GM21423 (cell line): ENCODE data around the gene USP5.
"Not testable (repeated sequence)": the region's sequence is repeated elsewhere in the genome, so short reads cannot be mapped to it uniquely, and the experiment has no call there.

Experiments
- ATAC-seq: cut with Tn5 transposase; IDR thresholded peaks from one replicate; pipeline ENCODE4 v1.9.1; 2021; ENCODE audit warnings: mild to moderate bottlenecking, moderate library complexity; ENCODE audit not compliant: unreplicated experiment

Gene USP5

GRCh38 chr12:6863033-6863432, 11.1 kb downstream of the USP5 start:
- no peak for ATAC-seq

- no peak for ATAC-seq
These were observed 11.8 kb downstream of the USP5 start for GRCh38 chr12:6863586-6864321.

- not testable (repeated sequence) for ATAC-seq
These were observed 13.4 kb downstream of the USP5 start for GRCh38 chr12:6865307-6865706.

- no peak for ATAC-seq
These were observed 14.4 kb downstream of the USP5 start for GRCh38 chr12:6866163-6866919.

GRCh38 chr12:6866920-6867412, 15.0 kb downstream of the USP5 start:
- ATAC-seq, result no peak

- peak; percentile 55 for ATAC-seq
These were observed 15.7 kb downstream of the USP5 start, which contains the start of gene TPI1 for GRCh38 chr12:6867413-6868210. Gene TPI1, plus strand, starts transcription at chr12:6867531. Its CDS starts 36 bp downstream, at chr12:6867567.

- ATAC-seq, result no peak
These were observed 16.5 kb downstream of the USP5 start for GRCh38 chr12:6868211-6869048.

- no peak for ATAC-seq
These were observed 17.4 kb downstream of the USP5 start for GRCh38 chr12:6869049-6870021.

- ATAC-seq, result not testable (repeated sequence)
These were observed 18.4 kb downstream of the USP5 start for GRCh38 chr12:6870304-6870703.

- no peak for ATAC-seq
These were observed 19.4 kb downstream of the USP5 start for GRCh38 chr12:6871052-6871957.

GRCh38 chr12:6872073-6873048, 20.4 kb downstream of the USP5 start:
- ATAC-seq, result peak; percentile 33

GRCh38 chr12:6873094-6874014, 21.4 kb downstream of the USP5 start, which contains the start of gene SPSB2:
Gene SPSB2, minus strand, starts transcription at chr12:6873303. Its CDS starts 402 bp downstream, at chr12:6872901.
- ATAC-seq, result peak; percentile 74

GRCh38 chr12:6874015-6874368, 22.0 kb downstream of the USP5 start:
- not testable (repeated sequence) for ATAC-seq

- not testable (repeated sequence) for ATAC-seq
These were observed 27.9 kb downstream of the USP5 start for GRCh38 chr12:6879824-6880223.

- ATAC-seq, result no peak
These were observed 31.3 kb downstream of the USP5 start for GRCh38 chr12:6883252-6883651.

- ATAC-seq, result no peak
These were observed 31.7 kb downstream of the USP5 start for GRCh38 chr12:6883683-6884082.
